GM18519 (cell line): ENCODE results near the gene PRR12.

Source experiments
- ATAC-seq: cut with Tn5 transposase; IDR thresholded peaks from one replicate; pipeline ENCODE4 v1.9.1; 2021; ENCODE audit warnings: mild to moderate bottlenecking, moderate library complexity; ENCODE audit not compliant: unreplicated experiment, low FRiP score

The PRR12 gene

GRCh38 chr19:49664171-49665035 lies 73.4 kb downstream of the PRR12 start:
- ATAC-seq: no peak

- no peak for ATAC-seq
Measured at GRCh38 chr19:49665036-49665350, 74.0 kb downstream of the PRR12 start.

- ATAC-seq: peak; percentile 62
Measured at GRCh38 chr19:49665351-49666119, 74.6 kb downstream of the PRR12 start, which contains the start of the genes BCL2L12 and IRF3. TSS of gene BCL2L12 (plus strand) at chr19:49665933. CDS start at chr19:49666693, 760 bp downstream. TSS of gene IRF3 (minus strand) at chr19:49665857. CDS start at chr19:49664838, 1,019 bp downstream.

GRCh38 chr19:49666120-49666444 lies 75.1 kb downstream of the PRR12 start:
- ATAC-seq: no peak

- no peak for ATAC-seq
Measured at GRCh38 chr19:49667473-49667872, 76.5 kb downstream of the PRR12 start.

GRCh38 chr19:49669516-49669915 lies 78.5 kb downstream of the PRR12 start:
- no peak for ATAC-seq

- ATAC-seq: no peak
Measured at GRCh38 chr19:49672131-49672919, 81.3 kb downstream of the PRR12 start.
